ENCODE results near the gene YARS1. TPM values are rescaled to one million over a fixed set of nuclear protein-coding genes. Genes with fewer than 3 reads are reported as not detected.

YARS1 gene
- polyA plus RNA-seq, 3 donors, result 22.5 to 63.1 (median 35.5) TPM

DNA sequence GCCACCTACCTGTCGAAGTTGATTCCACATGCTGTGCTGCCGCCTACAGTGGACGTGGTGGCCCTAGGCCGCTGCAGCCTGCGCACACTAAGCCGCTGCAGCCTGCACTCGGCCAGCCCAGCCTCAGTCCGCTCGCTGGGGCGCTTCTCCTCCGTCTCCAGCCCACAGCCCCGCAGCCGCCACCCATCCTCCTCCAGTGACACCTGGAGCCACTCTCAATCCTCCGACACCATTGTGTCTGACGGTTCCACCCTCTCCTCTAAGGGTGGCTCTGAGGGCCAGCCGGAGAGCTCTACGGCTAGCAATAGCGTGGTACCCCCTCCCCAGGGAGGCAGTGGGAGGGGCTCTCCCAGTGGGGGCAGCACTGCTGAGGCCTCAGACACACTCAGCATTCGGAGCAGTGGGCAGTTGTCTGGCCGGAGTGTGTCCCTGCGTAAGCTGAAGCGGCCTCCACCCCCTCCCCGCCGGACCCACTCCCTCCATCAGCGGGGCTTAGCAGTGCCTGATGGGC lies 46.9 kb downstream of the YARS1 start:
- WGBS, 3 donors, result 90 to 94% (median 94%) methylated on average over 25 of the region's 25 CpGs
- H3K27ac ChIP-seq (ENCODE audit: low read depth, low read length), result no peak overlapping the region

DNA sequence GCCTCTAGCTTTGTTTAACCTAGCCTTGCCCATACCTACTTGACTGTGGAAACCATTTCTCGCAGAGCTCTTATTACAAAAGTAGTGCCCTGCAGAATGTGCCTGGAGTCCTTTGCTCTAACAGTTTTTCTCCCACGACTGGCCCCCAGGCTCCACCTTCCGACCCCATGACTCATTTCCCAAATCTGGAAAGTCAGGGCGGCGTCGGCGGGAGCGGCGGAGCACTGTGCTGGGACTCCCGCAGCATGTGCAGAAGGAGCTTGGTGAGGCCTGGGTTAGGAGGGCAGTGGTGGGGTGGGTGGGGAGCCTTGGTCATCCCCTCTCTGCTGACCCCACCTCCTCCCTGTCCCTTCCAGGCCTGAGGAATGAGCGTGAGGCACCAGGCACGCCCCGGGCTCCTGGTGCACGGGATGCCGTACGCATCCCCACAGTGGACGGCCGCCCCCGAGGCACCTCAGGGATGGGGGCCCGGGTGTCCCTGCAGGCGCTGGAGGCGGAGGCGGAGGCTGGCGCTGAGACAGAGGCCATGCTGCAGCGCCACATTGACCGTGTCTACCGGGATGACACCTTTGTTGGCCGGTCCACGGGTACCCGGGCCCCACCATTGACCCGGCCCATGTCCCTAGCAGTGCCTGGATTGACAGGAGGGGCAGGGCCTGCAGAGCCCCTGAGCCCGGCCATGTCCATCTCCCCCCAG lies 47.5 kb downstream of the YARS1 start:
- no peak overlapping the region for H3K27ac ChIP-seq (ENCODE audit: low read depth, low read length)
- WGBS, 3 donors, result 84 to 89% (median 85%) methylated on average over 29 to 32 of the region's 32 CpGs

DNA sequence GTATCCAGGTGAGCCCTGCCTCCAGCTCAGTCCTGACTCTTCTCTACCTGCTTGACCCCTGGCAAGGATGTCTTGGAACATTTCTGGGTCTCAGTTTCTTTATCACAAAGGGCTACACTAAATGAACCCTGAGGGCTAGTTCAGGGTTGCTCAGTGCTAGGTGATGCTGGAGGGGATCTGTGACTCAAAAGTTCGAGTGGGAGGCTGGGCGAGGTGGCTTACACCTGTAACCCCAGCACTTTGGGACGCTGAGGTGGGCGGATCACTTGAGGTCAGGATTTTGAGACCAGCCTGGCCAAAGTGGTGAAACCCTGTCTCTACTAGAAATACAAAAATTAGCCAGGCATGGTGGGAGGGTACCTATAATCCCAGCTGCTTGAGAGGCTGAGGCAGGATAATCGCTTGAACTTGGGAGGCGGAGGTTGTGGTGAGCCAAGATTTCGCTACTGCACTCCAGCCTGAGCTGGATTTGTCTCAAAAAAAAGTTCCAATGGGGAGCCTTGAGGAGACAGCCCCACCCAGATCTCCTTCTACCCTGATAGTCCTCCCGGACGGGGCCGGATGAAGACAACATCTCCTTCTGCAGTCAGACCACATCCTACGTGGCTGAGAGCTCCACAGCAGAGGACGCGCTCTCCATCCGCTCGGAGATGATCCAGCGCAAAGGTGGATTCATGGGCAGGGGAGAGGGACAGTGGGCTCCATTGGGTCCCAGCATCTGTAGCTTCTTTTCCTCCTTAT lies 48.9 kb downstream of the YARS1 start:
- no peak overlapping the region for H3K27ac ChIP-seq (ENCODE audit: low read depth, low read length)
- WGBS, 3 donors, result 82 to 84% (median 83%) methylated on average over 16 of the region's 16 CpGs

DNA sequence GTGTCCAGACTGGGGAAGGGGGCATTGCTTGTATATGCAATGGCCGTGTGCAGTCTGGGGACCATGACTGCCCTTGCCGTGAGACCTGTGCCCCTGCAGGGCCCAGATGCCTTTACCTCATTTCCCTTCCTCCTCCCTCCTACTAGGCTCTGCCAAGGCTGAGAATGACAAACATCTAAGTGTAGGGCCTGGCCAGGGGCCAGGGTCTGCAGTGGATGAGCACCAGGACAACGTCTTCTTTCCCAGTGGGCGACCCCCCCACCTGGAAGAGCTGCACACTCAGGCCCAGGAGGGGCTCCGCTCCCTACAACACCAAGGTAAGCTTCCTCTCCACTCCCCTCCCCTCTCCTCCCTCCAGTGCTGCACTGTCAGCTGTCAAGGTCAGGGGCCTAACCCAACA lies 49.5 kb downstream of the YARS1 start:
- 36 to 47% (median 47%) methylated on average over 5 of the region's 5 CpGs for WGBS, 3 donors
- H3K27ac ChIP-seq (ENCODE audit: low read depth, low read length), result no peak overlapping the region

DNA sequence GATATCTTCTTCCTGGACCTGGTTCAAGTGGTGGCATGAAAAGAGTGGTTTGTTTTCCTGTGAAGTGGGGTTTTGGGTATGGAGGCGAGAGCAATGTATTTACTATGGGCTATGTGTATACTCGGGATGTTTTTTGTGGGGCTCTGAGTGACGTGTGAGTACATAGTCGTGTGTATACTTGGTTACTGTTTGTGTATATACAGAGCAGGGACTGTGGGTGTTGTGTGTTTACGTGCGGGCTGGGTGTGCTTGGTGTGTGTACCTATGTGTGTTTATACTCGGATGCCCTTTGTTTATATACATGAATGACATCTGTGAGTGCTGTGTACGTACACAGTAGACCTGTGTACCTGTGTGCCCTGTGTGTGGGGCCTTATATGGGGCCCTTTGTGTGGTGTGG lies 50.0 kb downstream of the YARS1 start:
- WGBS, 3 donors, result 27 to 87% (median 82%) methylated on average over 8 of the region's 8 CpGs
- no peak overlapping the region for H3K27ac ChIP-seq (ENCODE audit: low read depth, low read length)

DNA sequence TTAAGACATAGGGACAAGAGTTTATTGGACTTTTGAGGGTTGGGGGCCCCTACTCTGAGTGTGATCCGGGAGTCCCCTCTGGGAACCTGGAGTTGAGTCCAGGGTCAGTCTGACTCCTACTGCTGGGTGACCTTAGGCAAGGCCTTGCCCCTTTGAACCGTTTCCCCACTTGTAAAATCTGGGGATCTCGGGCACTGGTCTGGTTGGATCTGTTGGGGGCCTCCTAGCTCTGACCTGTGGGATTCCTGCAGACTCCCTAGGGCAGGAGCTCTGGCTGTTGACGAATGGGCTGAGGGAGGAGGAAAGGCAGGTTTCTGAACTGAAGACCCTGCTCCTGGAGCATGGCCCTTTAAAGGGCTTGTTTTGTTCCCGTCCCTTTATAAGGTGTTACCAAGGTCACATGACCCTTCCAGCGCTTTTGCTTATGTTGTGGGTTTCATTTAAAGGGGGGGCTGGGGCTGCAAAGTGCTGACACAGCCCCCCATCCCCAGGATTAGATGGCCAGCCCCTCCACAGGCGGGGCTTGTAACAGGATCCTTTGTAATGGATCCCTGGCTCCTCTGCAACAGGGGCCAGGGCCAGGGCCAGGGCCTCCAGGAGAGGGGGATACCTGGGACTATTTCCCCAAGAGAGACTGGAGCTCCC lies 50.7 kb downstream of the YARS1 start:
- H3K27ac ChIP-seq (ENCODE audit: low read depth, low read length), result no peak overlapping the region
- WGBS, 3 donors, result 44 to 81% (median 80%) methylated on average over 7 of the region's 7 CpGs

DNA sequence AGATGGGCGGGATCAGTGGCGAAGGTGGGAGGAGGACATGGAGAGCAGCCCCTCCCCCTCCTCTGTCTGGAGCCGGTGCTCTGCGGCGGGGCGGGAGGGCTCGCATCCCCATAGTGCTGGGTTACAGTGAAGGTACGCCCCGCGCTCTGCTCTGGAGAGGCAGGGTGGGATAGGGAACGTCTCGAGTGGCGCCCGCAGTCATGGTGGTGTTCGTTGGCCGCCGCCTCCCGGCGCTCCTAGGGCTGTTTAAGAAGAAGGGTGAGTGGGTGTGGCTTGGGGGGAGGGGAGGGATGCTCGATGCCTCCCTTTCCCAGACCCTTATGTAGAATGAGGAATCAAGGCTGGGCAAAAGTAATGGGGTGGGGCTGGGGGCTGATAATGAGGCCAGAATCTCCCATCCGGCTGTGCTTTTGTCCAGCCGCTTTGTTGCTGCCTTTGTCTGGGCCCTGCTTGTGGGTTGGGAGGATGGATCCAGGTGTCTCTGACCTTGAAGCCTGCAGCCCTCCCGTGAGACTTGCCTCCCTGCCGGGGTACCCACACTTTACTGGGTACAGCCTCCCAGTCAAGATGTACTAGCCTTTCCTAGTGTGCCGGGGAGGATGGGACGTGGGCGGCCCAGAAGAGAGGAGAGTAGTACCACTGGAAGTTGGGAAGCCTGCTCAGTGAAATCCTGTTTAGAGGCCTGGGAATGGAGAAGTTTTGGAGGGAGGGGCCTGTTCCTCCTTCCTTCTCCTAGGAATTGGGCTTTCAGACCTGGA lies 51.4 kb downstream of the YARS1 start:
- H3K27ac ChIP-seq (ENCODE audit: low read depth, low read length), result no peak overlapping the region
- WGBS, 3 donors, result 65 to 84% (median 79%) methylated on average over 22 to 27 of the region's 27 CpGs

DNA sequence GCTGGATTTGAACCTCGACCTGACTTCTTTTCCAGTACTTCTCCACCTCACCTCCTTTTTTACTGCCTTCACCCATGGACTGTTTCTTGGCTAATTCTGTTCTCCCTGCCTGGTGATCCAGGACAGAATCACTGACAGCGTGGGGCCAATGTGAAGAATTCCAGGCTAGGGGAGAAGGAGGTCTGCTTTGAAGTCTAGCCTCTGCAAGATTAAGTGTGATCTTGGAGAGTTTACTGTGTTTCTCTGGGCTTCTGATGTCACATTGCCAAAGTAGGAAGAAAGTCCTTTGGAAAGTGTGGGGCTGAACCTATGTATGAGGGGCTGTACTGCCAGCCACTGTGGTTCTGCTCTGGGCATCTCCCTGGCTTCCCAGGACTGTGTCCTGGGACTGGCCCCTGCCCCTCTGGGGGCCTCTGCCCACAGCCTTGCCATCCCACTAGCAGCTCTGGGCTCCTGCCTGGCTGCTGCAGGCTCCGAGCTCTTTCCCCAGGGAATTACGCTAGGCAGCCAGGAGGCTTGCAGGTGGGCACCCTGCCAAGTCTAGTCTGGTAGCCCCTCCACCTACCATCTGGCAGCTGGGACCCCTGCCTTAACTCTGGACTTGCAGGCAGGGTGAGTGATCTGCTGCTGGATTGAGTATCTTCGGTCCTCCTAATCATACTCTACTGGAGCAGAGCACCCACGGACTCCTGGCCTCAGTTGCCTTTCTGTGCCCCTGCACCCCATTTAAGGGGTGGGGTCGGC lies 52.2 kb downstream of the YARS1 start:
- H3K27ac ChIP-seq (ENCODE audit: low read depth, low read length), result no peak overlapping the region
- 65 to 69% (median 67%) methylated on average over 7 of the region's 7 CpGs for WGBS, 3 donors

DNA sequence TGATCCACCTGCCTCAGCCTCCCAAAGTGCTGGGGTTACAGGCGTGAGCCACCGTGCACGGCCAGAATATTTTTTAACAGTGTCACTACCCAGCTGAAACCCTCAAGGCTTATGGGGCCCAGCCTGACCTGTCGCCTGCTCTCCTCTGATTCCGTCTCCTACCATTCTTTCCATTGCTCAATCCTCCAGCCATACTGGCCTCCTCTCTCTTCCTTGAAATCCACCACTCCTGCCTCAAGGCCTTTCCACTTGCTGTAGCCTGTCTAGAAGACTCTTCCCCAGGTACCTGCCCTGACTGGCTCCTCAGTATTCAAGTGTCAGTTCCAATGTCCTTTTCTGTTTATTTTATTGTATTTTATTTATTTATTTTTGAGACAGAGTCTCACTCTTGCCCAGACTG lies 53.9 kb downstream of the YARS1 start:
- WGBS, 3 donors, result 89 to 94% (median 94%) methylated on average over 5 of the region's 5 CpGs

DNA sequence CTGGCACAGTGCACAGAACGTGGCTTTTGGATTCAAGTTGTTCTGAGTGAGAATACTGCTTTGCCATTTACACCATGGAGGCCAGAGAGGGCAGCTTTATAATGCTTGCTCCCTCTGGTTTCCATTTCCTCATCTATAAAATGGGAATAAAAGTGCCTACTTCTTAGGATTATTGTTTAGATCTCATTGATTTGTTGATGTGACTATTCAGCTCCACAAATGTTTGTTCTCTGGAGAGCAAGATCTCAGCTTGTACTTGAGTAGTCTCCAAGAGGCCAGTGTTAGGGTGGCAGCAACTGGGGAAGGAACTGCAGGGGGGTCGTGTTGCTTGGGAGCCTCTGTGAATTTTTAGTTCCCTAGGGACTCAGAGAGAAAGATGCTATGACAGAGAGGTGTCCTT lies 55.2 kb downstream of the YARS1 start:
- H3K27ac ChIP-seq (ENCODE audit: low read depth, low read length), result no peak overlapping the region
- WGBS, 3 donors, result 26 to 47% (median 34%) methylated on average over 2 of the region's 2 CpGs

More for the DNA sequence above, 53.9 kb downstream of the YARS1 start:
- no peak overlapping the region for H3K27ac ChIP-seq (ENCODE audit: low read depth, low read length)

DNA sequence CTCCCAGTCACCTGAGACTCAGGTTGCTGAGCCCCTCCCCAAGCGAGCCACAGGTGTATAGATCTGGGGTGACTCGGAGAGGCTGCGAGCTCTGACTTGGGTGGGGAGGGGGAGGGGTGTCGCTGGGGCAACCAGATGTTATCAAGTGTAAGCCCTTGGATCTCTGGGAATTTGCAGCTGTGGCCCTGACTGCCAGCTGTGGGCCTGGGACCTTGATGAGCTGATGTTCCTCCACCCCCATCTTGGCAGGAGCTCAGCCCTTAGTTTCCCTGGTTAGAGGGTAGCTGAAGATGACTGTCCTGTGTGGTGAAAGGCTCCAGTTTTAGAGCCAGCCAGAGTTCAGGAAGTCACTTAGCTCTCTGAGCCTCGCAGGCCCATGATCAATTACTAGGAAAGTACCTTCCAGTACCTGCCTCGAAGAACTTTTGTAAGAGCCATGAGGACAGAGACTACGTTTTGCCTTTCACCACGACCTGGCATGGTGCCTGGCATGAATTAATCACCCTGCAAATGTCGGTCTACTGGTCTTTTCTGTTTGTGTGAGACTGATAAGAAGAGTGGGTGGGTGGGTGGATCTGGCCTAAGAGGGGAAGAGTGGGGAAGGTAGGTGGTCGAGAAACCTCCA lies 55.8 kb downstream of the YARS1 start:
- no peak overlapping the region for H3K27ac ChIP-seq (ENCODE audit: low read depth, low read length)
- WGBS, 3 donors, result 19 to 45% (median 43%) methylated on average over 9 to 10 of the region's 10 CpGs

DNA sequence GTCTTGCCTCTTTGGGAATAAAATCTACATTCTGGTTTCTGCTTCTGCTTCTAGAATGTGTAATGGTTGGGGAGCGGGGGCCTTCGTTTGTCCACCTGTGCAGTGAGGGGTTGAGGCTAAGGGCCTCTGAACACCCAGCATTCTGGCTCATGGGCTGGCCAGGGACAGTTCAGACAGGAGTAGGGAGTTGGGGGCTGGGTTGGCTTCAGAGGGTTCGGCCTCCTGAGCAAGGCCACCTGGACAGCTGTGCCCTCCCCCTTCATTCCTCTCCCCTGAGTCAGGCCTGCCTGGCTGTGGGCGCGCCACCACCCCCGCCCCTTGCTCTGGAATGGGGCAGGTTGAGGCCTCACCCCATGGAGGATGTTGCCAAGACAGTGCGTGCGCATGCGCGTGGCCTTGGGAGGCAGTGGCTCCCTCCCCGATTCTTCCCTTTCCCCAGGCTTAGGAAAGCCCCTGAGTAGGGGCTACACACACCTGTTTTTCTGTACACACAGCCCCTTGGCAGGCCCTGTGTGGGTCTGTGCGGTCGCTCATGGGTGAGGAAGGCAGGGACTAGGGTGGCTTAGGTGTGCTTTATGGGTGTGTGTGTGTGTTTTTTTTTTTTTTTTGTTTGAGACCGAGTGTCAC lies 57.0 kb downstream of the YARS1 start:
- 31 to 82% (median 75%) methylated on average over 13 to 14 of the region's 14 CpGs for WGBS, 3 donors
- H3K27ac ChIP-seq (ENCODE audit: low read depth, low read length), result no peak overlapping the region

DNA sequence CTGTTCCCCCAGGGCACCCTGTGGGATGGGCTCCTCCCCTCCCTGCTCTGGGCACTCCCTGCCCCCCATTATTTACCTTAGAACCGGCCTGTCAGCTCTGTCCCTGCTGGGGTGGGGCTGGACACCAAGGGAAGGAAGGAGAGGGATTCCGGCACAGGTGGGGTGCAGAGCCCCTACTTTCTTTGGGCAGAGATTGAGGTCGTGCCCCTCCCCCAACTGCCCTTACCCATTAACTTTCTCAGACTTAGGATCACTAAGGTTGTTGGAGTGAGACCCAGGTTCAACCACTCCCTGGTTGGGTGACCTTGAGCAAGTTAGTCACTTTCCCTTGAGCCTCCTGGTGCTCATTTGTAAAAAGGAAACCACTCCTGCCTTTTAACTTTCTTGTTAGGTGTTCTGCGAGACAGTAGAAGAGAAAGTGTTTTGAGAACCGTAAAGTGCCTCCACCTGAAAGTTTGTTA lies 57.6 kb downstream of the YARS1 start:
- H3K27ac ChIP-seq (ENCODE audit: low read depth, low read length), result no peak overlapping the region
- WGBS, 3 donors, result 18 to 69% (median 52%) methylated on average over 4 to 5 of the region's 5 CpGs

DNA sequence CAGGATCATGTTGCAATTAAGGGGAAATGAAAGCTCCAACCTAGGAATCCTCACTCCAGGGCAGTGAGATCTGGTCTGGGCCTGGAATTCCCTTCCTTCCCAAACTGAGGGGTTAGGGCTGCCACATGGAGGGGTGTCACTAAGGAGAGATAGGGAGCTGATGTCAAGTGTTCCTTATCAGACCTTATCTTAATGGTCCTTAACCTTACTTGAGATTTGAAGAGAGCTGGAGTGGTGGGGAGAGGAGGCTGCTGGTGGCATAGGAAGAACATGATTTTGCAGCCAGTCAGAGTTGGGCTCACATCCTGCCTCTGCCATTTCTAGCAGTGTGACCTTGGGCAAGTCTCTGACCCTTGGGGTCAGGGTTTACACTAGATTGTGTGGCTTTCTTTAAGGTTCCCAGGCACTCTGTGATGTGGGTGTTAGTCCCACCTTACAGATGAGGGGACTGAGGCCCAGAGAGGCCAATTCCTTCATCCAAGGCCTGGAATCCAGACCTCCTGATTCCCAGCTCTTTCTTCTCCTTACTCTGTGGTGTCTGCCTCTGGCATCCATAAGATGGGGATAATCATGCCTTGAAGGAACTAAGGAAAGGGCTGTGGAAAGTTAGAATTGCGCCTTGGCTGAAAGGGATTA lies 58.2 kb downstream of the YARS1 start:
- WGBS, 3 donors, result 29 to 75% (median 65%) methylated on average over 1 of the region's 1 CpG
- no peak overlapping the region for H3K27ac ChIP-seq (ENCODE audit: low read depth, low read length)

DNA sequence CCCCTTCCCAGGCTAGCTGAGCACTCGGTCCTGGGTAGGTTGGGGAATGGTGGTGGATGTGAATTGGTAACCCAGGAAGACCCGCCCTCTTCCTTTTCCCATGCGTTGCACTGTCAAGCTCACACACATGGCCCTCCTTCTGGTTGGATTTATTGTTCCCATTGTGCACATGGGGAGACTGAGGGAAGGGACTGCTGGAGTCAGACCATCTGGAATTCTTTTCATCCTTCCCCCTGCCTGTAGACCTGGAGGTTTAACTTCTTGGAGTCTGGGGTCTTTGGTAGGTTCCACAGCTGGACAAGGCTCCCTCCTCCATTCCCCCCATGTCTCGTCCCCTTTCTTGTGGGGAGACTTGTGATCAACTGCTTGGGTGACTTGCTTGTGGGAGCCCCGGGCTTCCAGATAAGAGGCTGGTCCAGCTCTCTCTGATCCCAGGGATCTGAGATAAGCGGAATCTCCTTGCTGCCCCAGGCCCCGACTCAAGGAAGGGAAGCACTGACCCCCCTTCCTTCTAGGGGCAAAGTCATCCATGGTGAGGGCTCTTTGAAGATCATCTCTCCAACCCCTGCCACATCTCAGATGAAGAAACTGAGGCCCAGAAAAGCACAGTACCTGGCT lies 58.9 kb downstream of the YARS1 start:
- no peak overlapping the region for H3K27ac ChIP-seq (ENCODE audit: low read depth, low read length)
- 57 to 75% (median 74%) methylated on average over 7 of the region's 7 CpGs for WGBS, 3 donors

DNA sequence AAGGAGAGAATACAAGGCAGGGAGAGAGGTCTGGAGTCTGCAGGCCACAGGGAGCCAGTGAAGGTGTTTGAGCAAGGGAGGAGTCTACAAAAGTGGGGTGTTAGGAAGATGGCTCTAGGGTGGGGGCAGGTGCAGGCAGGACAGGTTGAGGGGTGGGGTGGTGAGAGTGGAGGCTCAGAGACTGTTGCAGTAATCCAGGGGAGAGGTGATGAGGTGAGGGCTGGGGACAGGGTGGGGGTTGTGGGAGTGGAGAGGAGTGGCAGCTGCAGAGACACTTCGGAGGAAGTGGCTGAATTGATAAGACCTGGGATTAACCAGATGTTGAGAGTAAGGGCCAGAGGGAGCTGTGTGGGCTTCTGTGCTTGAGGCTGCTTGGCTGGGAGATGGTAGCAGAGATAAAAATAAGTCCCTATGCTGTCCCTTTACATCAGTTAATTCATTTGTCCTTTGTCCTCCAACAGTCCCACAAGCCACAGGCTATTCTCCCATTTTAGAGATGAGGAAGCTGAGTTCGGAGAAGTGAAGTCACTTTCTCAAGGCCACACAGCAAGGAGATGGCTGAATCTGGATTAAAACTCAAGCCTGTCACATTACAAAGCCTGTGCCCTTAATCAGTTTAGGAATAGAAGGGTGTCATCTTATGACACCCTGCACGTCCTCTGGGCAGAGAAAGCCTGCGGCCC lies 59.8 kb downstream of the YARS1 start:
- H3K27ac ChIP-seq (ENCODE audit: low read depth, low read length), result no peak overlapping the region
- 59 to 79% (median 71%) methylated on average over 4 of the region's 4 CpGs for WGBS, 3 donors

Measured in adipose tissue (tissue), 3 donors.